Measurements from ENCODE around the gene USP50. TPM values are rescaled to one million over a fixed set of nuclear protein-coding genes. Genes with fewer than 3 reads are reported as not detected.

USP50 gene
- total RNA-seq, 1 experiment from 2014 or later: 0.57 TPM

DNA sequence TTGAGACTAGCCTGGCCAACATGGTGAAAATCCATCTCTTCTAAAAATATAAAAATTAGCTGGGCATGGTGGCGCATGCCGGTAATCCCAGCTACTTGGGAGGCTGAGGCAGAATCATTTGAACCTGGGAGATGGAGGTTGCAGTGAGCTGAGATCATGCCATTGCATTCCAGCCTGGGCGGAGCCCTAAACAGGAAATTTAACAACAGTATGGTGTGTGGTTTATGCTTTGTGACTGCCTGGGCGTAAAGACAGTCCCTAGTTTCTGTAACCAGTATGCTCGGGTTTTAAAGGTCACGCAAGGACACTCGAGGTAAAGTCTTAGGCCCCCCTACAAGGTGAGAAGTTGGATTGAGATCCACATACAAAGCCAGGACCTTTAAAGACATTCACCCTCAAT is 43.3 kb downstream of the USP50 start:
- Histone ChIP-seq H3K36me3 (ENCODE audit: control insufficient read depth, insufficient read depth, low read length) (no peaks in the 10 kb centered on the region; the same call in none of the 2 replicates), H3K4me3 (ENCODE audit: low read depth, low read length) (no peak overlapping the region), H3K27me3 (replicated peaks; ENCODE audit: control insufficient read depth, insufficient read depth, low read length) (no peaks in the 10 kb centered on the region), H3K9me3 (no peaks in the 10 kb centered on the region), H3K4me1 (no peaks in the 10 kb centered on the region)
- Mint-ChIP-seq H3K4me3 (ENCODE audit: unreplicated experiment) (no peak overlapping the region), H3K27ac (ENCODE audit: unreplicated experiment) (no peak overlapping the region), H3K36me3 (ENCODE audit: insufficient read depth, unreplicated experiment) (peaks cover 40% of the 10 kb centered on the region), H3K27me3 (ENCODE audit: insufficient read depth, unreplicated experiment) (no peaks in the 10 kb centered on the region), H3K4me1 (ENCODE audit: low read depth, unreplicated experiment) (no peaks in the 10 kb centered on the region), H3K9me3 (ENCODE audit: unreplicated experiment) (no peaks in the 10 kb centered on the region)
- POLR2A ChIA-PET: no interaction called here
- no peak for DNase-seq
- BruUV-seq (replicated peaks): no TSS peak
- intact Hi-C loops (cut with micrococcal nuclease; ENCODE audit: unreplicated experiment): no loop called here
- TF ChIP-seq, protein P1, sequence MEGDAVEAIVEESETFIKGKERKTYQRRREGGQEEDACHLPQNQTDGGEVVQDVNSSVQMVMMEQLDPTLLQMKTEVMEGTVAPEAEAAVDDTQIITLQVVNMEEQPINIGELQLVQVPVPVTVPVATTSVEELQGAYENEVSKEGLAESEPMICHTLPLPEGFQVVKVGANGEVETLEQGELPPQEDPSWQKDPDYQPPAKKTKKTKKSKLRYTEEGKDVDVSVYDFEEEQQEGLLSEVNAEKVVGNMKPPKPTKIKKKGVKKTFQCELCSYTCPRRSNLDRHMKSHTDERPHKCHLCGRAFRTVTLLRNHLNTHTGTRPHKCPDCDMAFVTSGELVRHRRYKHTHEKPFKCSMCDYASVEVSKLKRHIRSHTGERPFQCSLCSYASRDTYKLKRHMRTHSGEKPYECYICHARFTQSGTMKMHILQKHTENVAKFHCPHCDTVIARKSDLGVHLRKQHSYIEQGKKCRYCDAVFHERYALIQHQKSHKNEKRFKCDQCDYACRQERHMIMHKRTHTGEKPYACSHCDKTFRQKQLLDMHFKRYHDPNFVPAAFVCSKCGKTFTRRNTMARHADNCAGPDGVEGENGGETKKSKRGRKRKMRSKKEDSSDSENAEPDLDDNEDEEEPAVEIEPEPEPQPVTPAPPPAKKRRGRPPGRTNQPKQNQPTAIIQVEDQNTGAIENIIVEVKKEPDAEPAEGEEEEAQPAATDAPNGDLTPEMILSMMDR (IDR thresholded peaks at IDR 0.05; ENCODE audit: insufficient read depth in 1 of 2, low read depth in 1 of 2, low read length in 1 of 2, severe bottlenecking in 1 of 2, unreplicated experiment in 1 of 2): no peak
- CTCF ChIA-PET: no interaction called here

DNA sequence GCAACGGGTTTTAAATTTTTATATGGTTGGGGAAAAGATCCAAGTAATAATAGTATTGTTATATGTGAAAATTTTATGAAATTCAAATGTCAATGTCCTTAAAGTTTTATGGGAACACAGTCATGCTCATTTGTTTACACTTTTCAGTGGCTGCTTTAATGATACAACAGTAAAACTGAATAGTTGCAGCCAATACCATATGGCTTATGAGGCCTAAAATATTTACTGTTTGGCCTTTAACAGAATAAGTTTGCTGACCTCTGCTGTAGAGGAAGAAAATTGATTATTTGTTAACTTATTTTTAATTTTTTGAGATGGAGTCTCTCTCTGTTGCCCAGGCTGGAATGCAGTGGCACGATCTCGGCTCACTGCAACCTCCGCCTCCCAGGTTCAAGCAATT is 44.7 kb downstream of the USP50 start:
- BruUV-seq (replicated peaks): no TSS peak
- H3K27ac Mint-ChIP-seq (ENCODE audit: unreplicated experiment): no peak overlapping the region
- no peak for DNase-seq
- H3K36me3 ChIP-seq (ENCODE audit: control insufficient read depth, insufficient read depth, low read length): no peaks in the 10 kb centered on the region; the same call in none of the 2 replicates
- TF ChIP-seq, protein P1 (IDR thresholded peaks at IDR 0.05; ENCODE audit: insufficient read depth in 1 of 2, low read depth in 1 of 2, low read length in 1 of 2, severe bottlenecking in 1 of 2, unreplicated experiment in 1 of 2): no peak
- H3K4me3 Mint-ChIP-seq (ENCODE audit: unreplicated experiment): no peak overlapping the region
- no peaks in the 10 kb centered on the region for H3K4me1 Mint-ChIP-seq (ENCODE audit: low read depth, unreplicated experiment)
- intact Hi-C loops (cut with micrococcal nuclease; ENCODE audit: unreplicated experiment): no loop called here
- no peaks in the 10 kb centered on the region for H3K4me1 ChIP-seq
- H3K4me3 ChIP-seq (ENCODE audit: low read depth, low read length): no peak overlapping the region
- no peaks in the 10 kb centered on the region for H3K27me3 ChIP-seq (replicated peaks; ENCODE audit: control insufficient read depth, insufficient read depth, low read length)
- CTCF ChIA-PET: no interaction called here
- peaks cover 44% of the 10 kb centered on the region for H3K36me3 Mint-ChIP-seq (ENCODE audit: insufficient read depth, unreplicated experiment)
- H3K27me3 Mint-ChIP-seq (ENCODE audit: insufficient read depth, unreplicated experiment): no peaks in the 10 kb centered on the region
- H3K9me3 ChIP-seq: no peaks in the 10 kb centered on the region
- POLR2A ChIA-PET: interaction anchor here (0.6 kb wide), 1 partner anchor 79 kb away, joined by 10 read pairs; no protein-coding TSS in a partner anchor
- no peaks in the 10 kb centered on the region for H3K9me3 Mint-ChIP-seq (ENCODE audit: unreplicated experiment)

DNA sequence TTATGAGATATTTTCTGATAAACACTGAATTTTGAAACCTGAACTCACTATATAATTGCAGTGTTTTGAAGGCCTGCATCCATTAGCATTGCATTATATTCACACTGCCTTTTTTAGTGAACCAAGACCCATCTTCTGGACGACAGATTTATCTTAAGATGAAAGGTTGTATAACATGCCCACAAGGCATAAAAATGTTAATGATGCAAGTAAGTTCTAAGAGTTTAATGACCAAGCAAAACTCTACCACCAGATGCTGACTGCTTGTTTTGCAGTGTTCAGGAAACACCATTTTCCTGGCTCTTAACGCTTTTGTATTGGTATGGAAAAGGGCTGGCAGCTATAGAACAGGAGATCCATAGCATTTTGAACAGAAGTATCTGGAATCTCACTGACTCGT is 46.1 kb downstream of the USP50 start:
- no peaks in the 10 kb centered on the region for H3K9me3 Mint-ChIP-seq (ENCODE audit: unreplicated experiment)
- Histone ChIP-seq H3K9me3 (no peaks in the 10 kb centered on the region), H3K27me3 (replicated peaks; ENCODE audit: control insufficient read depth, insufficient read depth, low read length) (no peaks in the 10 kb centered on the region), H3K36me3 (ENCODE audit: control insufficient read depth, insufficient read depth, low read length) (no peaks in the 10 kb centered on the region; the same call in none of the 2 replicates), H3K4me3 (ENCODE audit: low read depth, low read length) (no peak overlapping the region), H3K4me1 (no peaks in the 10 kb centered on the region)
- peaks cover 45% of the 10 kb centered on the region for H3K36me3 Mint-ChIP-seq (ENCODE audit: insufficient read depth, unreplicated experiment)
- H3K4me3 Mint-ChIP-seq (ENCODE audit: unreplicated experiment): no peak overlapping the region
- BruUV-seq (replicated peaks): no TSS peak
- DNase-seq: no peak
- CTCF ChIA-PET: no interaction called here
- no peaks in the 10 kb centered on the region for H3K27me3 Mint-ChIP-seq (ENCODE audit: insufficient read depth, unreplicated experiment)
- no peak overlapping the region for H3K27ac Mint-ChIP-seq (ENCODE audit: unreplicated experiment)
- POLR2A ChIA-PET: no interaction called here
- no peaks in the 10 kb centered on the region for H3K4me1 Mint-ChIP-seq (ENCODE audit: low read depth, unreplicated experiment)
- TF ChIP-seq, protein P1 (IDR thresholded peaks at IDR 0.05; ENCODE audit: insufficient read depth in 1 of 2, low read depth in 1 of 2, low read length in 1 of 2, severe bottlenecking in 1 of 2, unreplicated experiment in 1 of 2): no peak
- intact Hi-C loops (cut with micrococcal nuclease; ENCODE audit: unreplicated experiment): no loop called here

Measured in Caco-2 (cell line).